Stimulated activated CD4-positive, alpha-beta T cell treated with anti-CD3 and anti-CD28 coated beads, Interleukin-2, amount 100 ng/mL, for 24 hours (primary cell): Measurements from ENCODE around the gene C2CD2.
"Not testable (repeated sequence)": the region's sequence is repeated elsewhere in the genome, so short reads cannot be mapped to it uniquely, and the experiment has no call there.

Source experiments
- DNase-seq, 2 donors: peaks; one replicate each; pipeline ENCODE4 v3.0.0-alpha.2; 2020

C2CD2 gene

DNA sequence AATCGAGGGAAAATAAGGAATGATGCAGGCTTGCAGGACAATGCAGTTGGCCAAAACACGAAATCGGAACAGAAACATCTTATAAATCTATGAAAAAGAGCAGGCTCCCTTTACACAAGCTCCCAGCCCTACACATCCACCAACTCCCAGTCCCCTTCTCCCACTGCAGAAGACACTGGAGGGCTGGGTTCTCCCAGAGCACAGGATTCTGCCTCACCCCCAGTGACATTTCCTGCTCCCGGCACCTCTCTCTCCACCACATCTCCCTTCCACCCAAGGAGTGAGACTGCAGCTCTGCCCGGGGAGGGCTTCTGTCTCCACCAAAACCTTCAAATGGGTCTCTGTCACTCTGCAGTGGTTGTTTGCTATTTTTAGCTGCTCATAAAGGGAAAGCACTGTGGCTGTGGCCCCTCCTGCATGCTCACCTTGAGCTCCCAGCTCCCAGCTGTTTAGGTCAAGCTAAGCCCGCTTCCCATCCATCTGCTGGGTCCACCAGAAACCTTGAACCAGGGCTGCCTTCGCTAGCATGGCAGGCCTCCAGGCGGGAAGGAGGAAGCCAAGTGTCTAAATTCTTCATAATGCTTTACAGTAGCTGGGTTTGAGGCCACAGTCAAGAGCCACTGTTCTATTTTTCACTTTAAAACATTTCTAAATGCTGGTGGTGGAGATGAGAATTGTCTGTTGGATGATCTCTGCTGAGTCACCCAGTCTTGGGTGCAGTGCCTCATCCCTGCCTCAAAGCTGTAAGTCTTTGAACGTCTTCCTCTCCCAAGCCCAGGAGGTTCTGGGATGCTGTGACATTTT lies 3.3 kb upstream of the C2CD2 start:
- no peak for DNase-seq

GRCh38 chr21:41955516-41955915 lies 1.7 kb upstream of the C2CD2 start:
- DNase-seq: no peak

- no peak for DNase-seq
Measured at GRCh38 chr21:41954654-41955499, 1.1 kb upstream of the C2CD2 start.

DNA sequence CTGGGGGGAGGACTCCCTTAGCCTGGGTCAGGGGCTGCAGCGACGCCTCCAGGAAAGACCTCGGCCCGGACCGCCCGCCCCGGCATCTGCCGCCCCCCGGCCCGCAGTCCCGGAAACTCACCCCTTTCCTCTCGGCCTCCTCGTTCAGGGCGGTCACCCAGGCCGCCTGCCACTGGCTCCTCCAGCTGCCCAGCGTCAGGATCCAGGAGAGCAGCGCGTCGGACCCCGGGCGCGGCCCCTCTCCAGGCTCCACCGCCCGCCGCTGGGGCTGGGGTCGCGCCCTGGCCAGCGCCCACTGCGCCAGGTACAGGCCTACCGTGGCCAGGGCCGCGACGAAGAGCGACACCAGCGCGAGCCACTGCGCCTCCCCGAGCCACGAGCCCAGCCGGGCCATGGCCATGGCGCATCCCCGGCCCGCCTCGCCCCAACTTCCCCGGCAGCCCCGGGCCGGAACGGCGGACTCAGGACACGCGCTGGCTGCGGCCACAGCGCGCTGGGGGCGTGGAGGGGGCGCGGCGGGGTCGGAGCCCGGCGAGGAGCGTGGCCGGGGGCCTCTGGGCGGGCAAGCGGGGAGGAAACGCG lies 478 bp downstream of the C2CD2 start:
- peak in 1 of 2 donors; percentile 25 for DNase-seq

DNA sequence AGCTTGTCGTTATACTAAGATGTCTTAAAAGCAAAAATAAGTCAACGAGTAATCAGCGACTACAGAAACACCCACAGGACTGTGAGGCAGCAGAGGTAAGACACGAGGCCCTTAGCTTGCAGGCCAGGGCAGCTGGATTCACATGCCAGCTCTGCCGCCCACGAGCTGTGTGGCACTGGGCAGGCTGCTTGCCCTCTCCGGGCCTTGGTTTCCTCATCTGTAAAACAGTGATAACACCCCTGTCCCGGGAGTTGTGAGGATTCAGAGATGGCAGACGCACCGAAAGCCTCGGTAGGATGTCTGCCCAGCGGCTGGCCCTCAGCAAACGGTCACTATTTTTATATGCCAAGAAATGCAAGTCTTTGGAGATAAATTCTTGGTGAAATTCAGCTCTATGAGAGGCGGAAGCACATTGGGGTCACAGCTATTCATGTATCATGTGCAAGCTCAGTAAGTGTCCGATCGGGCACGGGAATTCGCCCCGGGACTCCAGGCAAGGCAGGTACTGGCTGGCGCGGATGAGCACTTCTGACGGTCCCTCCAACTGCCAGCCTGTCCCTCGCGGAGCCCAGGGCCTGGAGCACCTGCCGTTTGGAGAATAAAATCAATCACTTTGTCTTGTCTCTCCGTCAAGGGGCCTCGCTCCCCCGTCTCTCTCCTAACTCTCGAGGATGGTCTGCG lies 1.1 kb downstream of the C2CD2 start:
- no peak for DNase-seq

DNA sequence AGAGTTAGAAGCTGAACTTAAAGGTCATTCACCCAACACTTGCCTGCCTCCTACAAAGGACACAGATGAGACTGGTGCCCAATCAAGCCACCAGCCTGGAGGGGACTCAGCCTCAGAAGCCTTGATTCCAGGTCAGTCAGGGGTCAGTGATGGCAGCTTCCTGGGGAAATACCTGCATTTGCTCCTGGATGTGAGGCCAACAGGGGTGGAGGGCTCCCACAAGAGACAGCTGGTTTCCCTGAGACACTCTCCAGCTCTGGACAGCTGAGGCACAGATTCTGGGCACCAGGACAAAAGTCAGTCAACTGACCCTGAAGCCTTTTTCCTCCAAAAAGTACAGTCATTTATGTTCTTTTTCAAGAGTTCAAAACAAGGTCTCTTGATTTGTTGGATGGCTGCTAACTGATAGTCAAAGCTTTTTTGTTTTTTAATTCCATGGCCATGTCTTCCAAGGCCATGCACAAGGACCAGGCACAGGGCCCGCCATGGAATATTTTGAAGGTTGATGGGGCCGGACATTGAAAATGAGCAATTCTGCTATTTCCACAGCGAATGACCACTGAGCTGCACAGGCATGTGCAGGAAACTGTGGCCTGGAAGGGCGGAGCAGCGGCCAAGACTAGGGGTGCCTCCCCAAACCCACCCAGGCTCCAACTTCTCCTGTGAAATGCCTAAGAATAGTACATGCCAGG lies 1.8 kb downstream of the C2CD2 start:
- no peak for DNase-seq

DNA sequence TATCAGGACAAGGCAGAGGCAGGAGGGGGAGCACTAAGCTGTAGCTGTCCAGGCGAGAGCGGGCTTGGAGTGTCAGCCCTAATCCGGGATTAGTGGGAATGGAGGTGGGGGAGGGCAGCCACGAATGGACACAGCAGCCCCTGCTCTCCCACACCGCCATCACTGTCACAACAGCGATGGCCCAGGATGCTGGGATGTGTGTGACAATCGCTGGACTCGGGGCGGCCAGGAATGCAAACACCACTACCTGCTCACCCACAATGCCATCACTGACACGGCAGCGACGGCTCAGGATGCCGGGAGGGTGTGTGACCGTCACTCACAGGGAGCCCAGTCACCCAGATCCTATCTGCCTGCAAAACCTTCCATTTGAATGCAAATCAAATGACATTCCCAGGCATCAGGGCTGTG lies 2.9 kb downstream of the C2CD2 start:
- no peak for DNase-seq

- not testable (repeated sequence) for DNase-seq
Measured at GRCh38 chr21:41949631-41950030, 4.2 kb downstream of the C2CD2 start.

DNA sequence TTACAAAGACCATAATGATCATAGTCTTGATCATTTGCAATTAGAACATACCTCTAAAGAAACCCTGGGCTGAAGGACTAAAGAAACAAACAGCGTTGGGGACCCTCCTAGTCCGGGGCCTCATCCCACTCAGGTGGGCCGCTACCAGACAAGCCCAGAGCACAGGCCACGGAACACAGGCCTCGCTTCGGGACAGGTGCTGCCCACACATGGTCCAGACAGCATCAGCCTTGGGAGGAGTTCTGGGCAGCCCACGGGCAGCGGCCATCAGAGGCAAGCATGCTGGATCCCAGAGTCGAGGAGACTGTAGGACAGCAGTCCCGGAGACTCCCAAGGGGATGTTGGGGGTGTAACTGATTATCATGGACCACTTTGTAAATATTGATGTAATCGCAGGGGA lies 4.9 kb downstream of the C2CD2 start:
- DNase-seq: no peak

DNA sequence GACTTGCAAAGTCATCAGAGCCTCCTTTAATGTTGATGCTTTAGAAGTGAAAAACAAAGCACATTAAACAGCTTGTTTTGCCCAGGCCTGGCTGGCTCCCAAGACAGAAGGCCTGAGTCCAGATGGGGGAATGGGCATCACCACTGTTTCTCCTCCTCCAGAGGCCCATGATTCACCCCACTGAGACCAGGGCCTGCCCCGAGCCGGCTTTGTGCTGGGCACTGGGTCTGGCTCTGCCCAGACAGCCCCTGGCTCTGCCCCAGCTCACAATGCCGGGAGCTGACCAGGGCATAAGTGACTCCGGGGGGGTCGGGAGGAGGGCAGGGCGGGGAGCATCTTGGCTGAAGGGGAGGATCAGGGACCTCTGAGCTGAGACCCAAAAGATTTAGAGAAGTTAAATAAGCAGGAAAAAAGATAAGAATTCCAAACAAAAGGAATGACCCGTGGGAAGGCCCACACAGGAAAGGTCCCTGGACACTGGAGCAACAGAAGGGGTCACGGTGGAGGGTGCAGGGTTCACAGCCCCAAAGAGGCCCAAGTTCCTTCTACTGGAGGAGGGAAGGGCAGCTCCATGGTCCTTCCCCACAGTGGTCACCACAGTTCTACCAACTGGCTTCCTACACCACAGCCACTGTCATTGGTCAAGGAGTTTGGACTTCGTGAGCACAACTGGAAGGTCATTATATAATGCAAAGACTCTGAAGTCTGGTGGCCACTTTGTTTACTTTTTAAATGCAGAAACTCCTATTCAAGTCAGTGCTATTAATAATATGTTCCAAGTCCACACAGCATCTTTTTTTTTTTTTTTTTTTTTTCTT lies 5.5 kb downstream of the C2CD2 start:
- no peak for DNase-seq

DNA sequence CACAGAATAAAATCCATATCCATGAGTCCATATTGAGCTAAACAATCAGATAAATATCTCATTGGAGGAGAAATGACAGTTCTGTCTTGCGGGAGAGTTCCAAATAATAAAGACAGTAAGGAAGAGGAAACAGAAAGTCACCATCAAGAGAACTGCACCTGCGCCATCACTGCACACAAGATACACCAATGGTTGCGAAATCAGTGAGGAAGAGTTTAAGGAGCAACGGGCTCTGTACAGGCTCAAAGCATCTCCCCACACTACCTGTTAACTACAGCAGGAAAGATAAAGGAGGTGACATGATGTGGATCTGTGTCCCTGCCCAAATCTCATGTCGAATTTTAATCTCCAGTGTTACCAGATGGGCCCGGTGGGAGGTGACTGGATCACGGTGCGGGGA lies 7.8 kb downstream of the C2CD2 start:
- no peak for DNase-seq

DNA sequence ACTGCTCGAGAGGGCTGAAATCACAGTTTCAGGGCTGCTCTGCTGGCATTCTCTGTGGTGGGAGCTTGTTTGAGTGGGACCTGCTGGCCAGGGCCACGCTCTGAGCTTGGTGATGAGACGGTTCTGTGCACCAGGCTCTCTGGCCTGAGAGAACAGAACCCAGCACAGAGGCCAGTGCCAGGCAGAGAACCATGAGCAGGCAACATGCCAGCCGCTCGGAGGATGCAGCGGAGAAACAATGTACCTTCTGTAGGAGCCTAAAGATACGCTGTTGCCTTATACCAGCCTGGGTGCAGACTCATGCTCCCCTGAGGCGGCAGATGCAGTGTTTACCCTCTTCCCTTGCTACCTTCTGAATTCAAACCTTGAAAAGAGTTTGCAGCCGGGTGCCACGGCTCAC lies 10.0 kb downstream of the C2CD2 start:
- no peak for DNase-seq

DNA sequence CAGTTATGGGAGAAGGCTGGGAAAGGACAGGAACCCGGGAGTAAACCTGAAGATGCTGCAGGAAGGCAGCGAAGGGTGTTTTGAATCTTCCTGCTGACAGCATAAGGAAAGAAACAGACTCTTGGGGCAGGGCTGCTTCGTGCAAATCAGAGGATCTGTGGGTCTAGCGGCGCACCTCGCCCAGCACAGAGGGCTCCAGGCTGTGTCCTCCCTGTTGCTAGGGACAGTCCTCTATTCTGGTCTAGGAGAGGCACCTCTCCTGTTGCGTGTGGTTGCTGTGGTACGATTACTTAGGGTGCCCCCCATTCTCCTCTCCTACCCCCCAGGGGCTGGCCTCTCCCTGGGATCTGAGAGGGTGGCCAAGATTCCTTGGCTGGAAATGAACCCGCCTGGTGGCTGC lies 11.4 kb downstream of the C2CD2 start:
- DNase-seq: no peak

GRCh38 chr21:41941941-41942340 lies 11.9 kb downstream of the C2CD2 start:
- no peak for DNase-seq

DNA sequence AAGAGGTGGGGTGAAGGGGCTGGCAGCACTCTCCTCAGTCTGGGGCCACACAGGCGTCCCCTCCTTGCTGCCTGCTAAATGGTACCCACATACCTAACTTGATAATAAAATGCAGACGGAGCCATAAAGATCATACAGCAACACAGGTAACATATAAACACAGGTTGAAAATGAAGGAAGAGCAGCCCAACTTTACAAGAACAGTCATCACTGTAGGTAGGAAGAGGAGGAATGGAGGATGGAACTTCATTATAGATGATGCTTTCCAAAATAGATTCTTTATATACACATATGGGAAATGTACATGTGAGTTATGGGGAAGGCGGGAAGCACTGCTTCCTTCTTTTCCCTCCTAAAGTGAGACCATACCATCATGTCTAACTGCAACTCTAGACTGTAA lies 13.4 kb downstream of the C2CD2 start:
- DNase-seq: no peak

GRCh38 chr21:41939391-41939790 lies 14.4 kb downstream of the C2CD2 start:
- DNase-seq: no peak

DNA sequence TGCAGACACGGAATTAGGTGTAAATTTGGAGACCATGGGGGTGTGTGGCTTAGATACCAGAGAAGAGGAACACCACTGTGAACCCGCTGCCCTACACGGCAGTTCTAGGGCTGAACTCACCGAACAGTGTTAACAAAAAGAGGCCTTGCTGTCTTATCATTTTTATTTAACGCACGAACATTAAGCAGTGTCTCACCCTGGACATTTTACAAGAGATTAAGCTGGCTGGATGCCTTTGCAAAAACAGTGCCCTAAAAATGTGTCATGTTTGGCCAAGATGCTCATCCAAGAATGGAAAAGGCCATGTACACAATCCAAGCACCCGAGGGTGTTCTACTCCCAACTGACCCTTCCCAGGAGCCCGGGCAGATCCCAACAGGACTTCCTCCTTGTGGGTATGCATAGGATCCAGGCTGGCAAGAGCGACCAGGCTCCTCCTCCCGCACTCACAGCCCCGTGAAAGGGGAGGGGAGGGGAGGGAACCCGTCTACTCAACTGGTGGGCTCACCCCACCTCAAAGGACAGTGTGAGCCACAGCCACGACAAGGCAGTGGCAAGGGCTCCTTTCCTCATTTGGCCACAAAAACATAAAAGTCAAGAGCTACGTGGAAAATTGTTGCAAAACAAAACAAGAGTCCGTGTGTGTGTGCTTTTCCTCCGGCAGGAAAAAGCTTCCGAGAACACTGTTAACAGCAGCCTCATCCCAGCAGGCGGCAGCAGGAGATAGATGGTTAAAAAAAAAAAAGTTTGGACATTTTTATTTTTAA lies 20.3 kb downstream of the C2CD2 start:
- no peak for DNase-seq

GRCh38 chr21:41932576-41933312 lies 21.1 kb downstream of the C2CD2 start:
- no peak for DNase-seq

- no peak for DNase-seq
Measured at GRCh38 chr21:41932191-41932575, 21.6 kb downstream of the C2CD2 start.

DNA sequence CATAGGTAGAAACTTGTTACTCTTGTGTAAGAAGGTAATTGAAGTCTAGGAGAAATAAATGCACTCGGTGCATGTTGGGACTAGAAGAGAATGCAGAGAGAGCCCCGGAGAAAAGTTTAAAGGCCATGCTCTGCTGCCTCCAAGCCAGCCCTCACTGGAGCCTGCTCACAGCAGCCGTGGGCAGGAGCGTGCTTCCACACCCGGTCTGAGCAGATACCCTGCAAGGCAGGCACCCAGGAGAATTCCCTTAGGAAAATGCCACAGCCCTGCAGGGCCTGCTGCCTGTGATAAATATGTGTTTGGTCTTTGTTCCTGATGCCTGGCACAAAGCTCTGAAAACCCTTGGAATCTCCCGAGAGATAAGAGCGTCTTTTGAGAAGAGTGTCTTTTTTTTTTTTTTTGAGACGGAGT lies 22.8 kb downstream of the C2CD2 start:
- no peak for DNase-seq
